NCI-H2171 treated with DMSO at 0.1 percent for 48 hours (cell line): ENCODE measurements around the gene LAMTOR4.

Experiments used
- DNase-seq: peaks from one replicate; lab custom pipeline; 2025; lab: John Stamatoyannopoulos, UW

The LAMTOR4 gene

GRCh38 chr7:100153708-100154535 is 5.2 kb downstream of the LAMTOR4 start:
- DNase-seq: no peak

- no peak for DNase-seq
Measured at GRCh38 chr7:100154651-100155491, 6.2 kb downstream of the LAMTOR4 start.

GRCh38 chr7:100155553-100156317 is 7.0 kb downstream of the LAMTOR4 start:
- no peak for DNase-seq

- no peak for DNase-seq
Measured at GRCh38 chr7:100156331-100157068, 7.8 kb downstream of the LAMTOR4 start.

- no peak for DNase-seq
Measured at GRCh38 chr7:100157069-100157333, 8.3 kb downstream of the LAMTOR4 start.

GRCh38 chr7:100157334-100158228 is 8.9 kb downstream of the LAMTOR4 start:
- DNase-seq: no peak

GRCh38 chr7:100158229-100159098 is 9.7 kb downstream of the LAMTOR4 start, which contains the start of gene TRAPPC14:
Gene TRAPPC14, minus strand, starts transcription at chr7:100158723. Its CDS starts 224 bp downstream, at chr7:100158499.
- DNase-seq: peak; percentile 82

- no peak for DNase-seq
Measured at GRCh38 chr7:100159099-100159623, 10.4 kb downstream of the LAMTOR4 start.

GRCh38 chr7:100160067-100160466 is 11.3 kb downstream of the LAMTOR4 start:
- no peak for DNase-seq

- no peak for DNase-seq
Measured at GRCh38 chr7:100163006-100163531, 14.4 kb downstream of the LAMTOR4 start.

- no peak for DNase-seq
Measured at GRCh38 chr7:100163871-100164270, 15.2 kb downstream of the LAMTOR4 start.

- no peak for DNase-seq
Measured at GRCh38 chr7:100166317-100166940, 17.7 kb downstream of the LAMTOR4 start.

- no peak for DNase-seq
Measured at GRCh38 chr7:100166970-100167911, 18.5 kb downstream of the LAMTOR4 start.

- peak; percentile 21 for DNase-seq
Measured at GRCh38 chr7:100167912-100168323, 19.2 kb downstream of the LAMTOR4 start.

GRCh38 chr7:100169147-100169850 is 20.6 kb downstream of the LAMTOR4 start:
- DNase-seq: no peak

- no peak for DNase-seq
Measured at GRCh38 chr7:100170101-100170897, 21.6 kb downstream of the LAMTOR4 start.
